Esophagus squamous epithelium (tissue), 5 donors: ENCODE measurements around the gene CNTN4. TPM values are rescaled to one million over a fixed set of nuclear protein-coding genes. Genes with fewer than 3 reads are reported as not detected.

Source experiments
- DNase-seq: peaks from one replicate; lab custom pipeline; 2025; lab: John Stamatoyannopoulos, UW
- H3K27ac ChIP-seq, 4 donors: fragments of 200-600 bp; sonication (generic); one replicate each; pipeline ENCODE4 v1.5.1; 2016 to 2019; ENCODE audit warnings: mild to moderate bottlenecking in 1 of 4
- H3K27me3 ChIP-seq, 4 donors: fragments of 200-600 bp; sonication (generic); 1 replicate in 3 of 4; 2 replicates in 1 of 4; pipeline versions ENCODE4 v1.5.1 to v1.6.0; 2017 to 2021; ENCODE audit warnings: antibody characterized with exemption in 1 of 4
- H3K36me3 ChIP-seq, 3 donors: fragments of 200-600 bp; sonication (generic); one replicate each; pipeline ENCODE4 v1.5.1; 2016 to 2019
- H3K4me1 ChIP-seq, 3 donors: fragments of 200-600 bp; sonication (generic); one replicate each; pipeline ENCODE4 v1.5.1; 2017 to 2019
- H3K4me3 ChIP-seq, 4 donors: fragments of 200-600 bp; sonication (generic); 1 replicate in 3 of 4; 2 replicates in 1 of 4; pipeline ENCODE4 v1.5.1; 2016 to 2019; ENCODE audit warnings: mild to moderate bottlenecking in 2 of 4, moderate library complexity in 1 of 4
- H3K9me3 ChIP-seq, 3 donors: fragments of 200-600 bp; sonication (generic); one replicate each; pipeline ENCODE4 v1.5.1; 2016 to 2019
- CTCF ChIP-seq, 6 experiments: fragments of 450-650 bp in 4 of 6; fragments of 200-600 bp in 2 of 6; sonication (generic) in 2 of 6; IDR thresholded peaks; one replicate each; pipeline ENCODE4 v1.5.1; 2016 to 2019; ENCODE audit warnings: antibody characterized with exemption in 6 of 6, mild to moderate bottlenecking in 4 of 6, moderate library complexity in 4 of 6
- POLR2A ChIP-seq, 4 donors: fragments of 450-650 bp; IDR thresholded peaks; one replicate each; pipeline ENCODE4 v1.6.1; 2017; ENCODE audit warnings: antibody characterized with exemption in 4 of 4, mild to moderate bottlenecking in 4 of 4, moderate library complexity in 3 of 4
- WGBS, 2 donors: methylation state at CpG; one replicate each; pipeline ENCODE4 v1.1.5; 2018; 5-methylcytosine and 5-hydroxymethylcytosine counted together
- intact Hi-C: fragments of 100-400 bp; cut with DNase I; formaldehyde crosslinking; loops from one replicate; pipeline ENCODE4 v1.15.0; 2022
- total RNA-seq, 4 donors: library from RNA; depleted of rRNA; stranded (reverse); fragments of >200 nt; gene quantifications; one replicate each; pipeline ENCODE4 v1.1.0, GENCODE V29; 2016
- donor health status: DM: yes; HTN: yes; CAD: no.

The CNTN4 gene
- total RNA-seq, 4 donors from 2014 or later: 0.31 to 8.5 (median 3.5) TPM

GRCh38 chr3:2837910-2838309 is 739.2 kb downstream of the CNTN4 start:
- 62 to 76% methylated on average over 4 of the region's 4 CpGs for WGBS, 2 donors
- Histone ChIP-seq H3K4me1 (no peaks in the 10 kb centered on the region), H3K27ac (no peak overlapping the region), H3K9me3 (no peaks in the 10 kb centered on the region), H3K36me3 (no peaks in the 10 kb centered on the region), H3K4me3 (no peak overlapping the region), H3K27me3 (no peaks in the 10 kb centered on the region)
- no peak for DNase-seq
- no peak for TF ChIP-seq POLR2A (IDR thresholded peaks at IDR 0.05)
- no peak for TF ChIP-seq CTCF (IDR thresholded peaks at IDR 0.05)
- intact Hi-C loops: no loop called here

- 74 to 87% methylated on average over 6 of the region's 6 CpGs for WGBS, 2 donors
- no peaks in the 10 kb centered on the region for H3K9me3 ChIP-seq
- no peak overlapping the region for H3K4me3 ChIP-seq
Observed at GRCh38 chr3:2838546-2839157, 740.0 kb downstream of the CNTN4 start.

GRCh38 chr3:2839876-2840275 is 741.2 kb downstream of the CNTN4 start:
- Histone ChIP-seq H3K4me1 (no peaks in the 10 kb centered on the region), H3K36me3 (no peaks in the 10 kb centered on the region), H3K27ac (no peak overlapping the region), H3K9me3 (no peaks in the 10 kb centered on the region), H3K27me3 (no peaks in the 10 kb centered on the region), H3K4me3 (no peak overlapping the region)
- no peak for DNase-seq
- TF ChIP-seq POLR2A (IDR thresholded peaks at IDR 0.05) (no peak), CTCF (IDR thresholded peaks at IDR 0.05) (no peak)
- WGBS, 2 donors: 53 to 56% methylated on average over 3 of the region's 3 CpGs
- intact Hi-C loops: no loop called here

More at GRCh38 chr3:2838546-2839157, 740.0 kb downstream of the CNTN4 start:
- no peaks in the 10 kb centered on the region for H3K4me1 ChIP-seq
- DNase-seq: no peak
- H3K27me3 ChIP-seq: no peaks in the 10 kb centered on the region
- intact Hi-C loops: no loop called here
- no peaks in the 10 kb centered on the region for H3K36me3 ChIP-seq
- no peak overlapping the region for H3K27ac ChIP-seq
- TF ChIP-seq POLR2A (IDR thresholded peaks at IDR 0.05) (no peak), CTCF (IDR thresholded peaks at IDR 0.05) (no peak)

- Histone ChIP-seq H3K36me3 (no peaks in the 10 kb centered on the region), H3K9me3 (no peaks in the 10 kb centered on the region), H3K4me1 (peaks cover 0 to 8% (median 0%) of the 10 kb centered on the region in 3 donors), H3K4me3 (no peak overlapping the region), H3K27ac (no peak overlapping the region), H3K27me3 (no peaks in the 10 kb centered on the region)
- intact Hi-C loops: no loop called here
- DNase-seq: no peak
- TF ChIP-seq POLR2A (IDR thresholded peaks at IDR 0.05) (no peak), CTCF (IDR thresholded peaks at IDR 0.05) (no peak)
- 44 to 57% methylated on average over 2 to 3 of the region's 3 CpGs for WGBS, 2 donors
Observed at GRCh38 chr3:2847062-2847841, 748.6 kb downstream of the CNTN4 start.

GRCh38 chr3:2849092-2849491 is 750.4 kb downstream of the CNTN4 start:
- Histone ChIP-seq H3K9me3 (no peaks in the 10 kb centered on the region), H3K36me3 (no peaks in the 10 kb centered on the region), H3K4me1 (peaks cover 0 to 8% (median 0%) of the 10 kb centered on the region in 3 donors), H3K27ac (no peak overlapping the region), H3K4me3 (no peak overlapping the region), H3K27me3 (no peaks in the 10 kb centered on the region)
- no peak for DNase-seq
- TF ChIP-seq CTCF (IDR thresholded peaks at IDR 0.05) (no peak), POLR2A (IDR thresholded peaks at IDR 0.05) (no peak)
- intact Hi-C loops: no loop called here
